SK-N-SH (cell line): ENCODE results near the gene LGALS3. TPM values are rescaled to one million over a fixed set of nuclear protein-coding genes. Genes with fewer than 3 reads are reported as not detected.

ENCODE experiments used
- CTCF ChIA-PET: fragments of 300-600, 350-600 bp; formaldehyde crosslinking; extraction: SDS; loops from one replicate; lab custom pipeline; 2021; lab: Yijun Ruan, JAX
- POLR2A ChIA-PET: fragments of 350-600 bp; sonication (Branson Sonifier 250); formaldehyde crosslinking; extraction: SDS; loops from one replicate; lab custom pipeline; 2020; ENCODE audit warnings: antibody characterized with exemption, inconsistent platforms; lab: Yijun Ruan, JAX
- DNase-seq: peaks from one replicate; pipeline ENCODE4 v3.0.0; 2012
- H2AFZ ChIP-seq: fragments of 200-600 bp; sonication (generic); 2 replicates; pipeline ENCODE4 v1.8.1; 2016; ENCODE audit warnings: antibody characterized with exemption, mild to moderate bottlenecking, low read depth
- H3F3A ChIP-seq: fragments of 200-600 bp; sonication (generic); replicated peaks from 2 replicates; pipeline ENCODE3; 2016; ENCODE audit warnings: antibody characterized with exemption, mild to moderate bottlenecking; ENCODE audit not compliant: insufficient read depth
- H3K27ac ChIP-seq, 2 experiments: fragments of 200-500 bp in 1 of 2; fragments of 200-600 bp in 1 of 2; sonication (Bioruptor generic) in 1 of 2; sonication (generic), shearing (Covaris generic) in 1 of 2; 2 replicates each; pipeline versions ENCODE4 v1.5.1 to v1.6.1; 2014 to 2016; ENCODE audit warnings: low read depth in 2 of 2, inconsistent platforms in 1 of 2, low read length in 1 of 2, mild to moderate bottlenecking in 1 of 2, mixed read lengths in 1 of 2
- H3K27me3 ChIP-seq: fragments of 200-600 bp; sonication (generic), shearing (Covaris generic); 2 replicates; pipeline ENCODE4 v1.6.1; 2016; ENCODE audit warnings: mixed run types; ENCODE audit not compliant: insufficient read depth
- H3K36me3 ChIP-seq, 2 experiments: fragments of 200-500 bp in 1 of 2; fragments of 200-600 bp in 1 of 2; sonication (Bioruptor generic) in 1 of 2; sonication (generic) in 1 of 2; replicated peaks in 1 of 2; 2 replicates each; pipeline versions ENCODE3 to v1.5.1; 2014 to 2016; ENCODE audit warnings: low read length in 1 of 2, mild to moderate bottlenecking in 1 of 2; ENCODE audit not compliant: insufficient read depth in 2 of 2, control insufficient read depth in 1 of 2
- H3K4me1 ChIP-seq, 2 experiments: fragments of 200-500 bp in 1 of 2; fragments of 200-600 bp in 1 of 2; sonication (Bioruptor generic) in 1 of 2; sonication (generic), shearing (Covaris generic) in 1 of 2; 2 replicates each; pipeline versions ENCODE4 v1.5.1 to v1.6.1; 2014 to 2016; ENCODE audit warnings: low read depth in 1 of 2, low read length in 1 of 2, mixed run types in 1 of 2; ENCODE audit not compliant: insufficient read depth in 2 of 2, control insufficient read depth in 1 of 2
- H3K4me2 ChIP-seq: fragments of 200-600 bp; sonication (generic), shearing (Covaris generic); 2 replicates; pipeline ENCODE4 v1.6.1; 2017; ENCODE audit warnings: mixed run types
- H3K4me3 ChIP-seq, 2 experiments: fragments of 200-500 bp in 1 of 2; fragments of 200-600 bp in 1 of 2; sonication (Bioruptor generic) in 1 of 2; sonication (generic), shearing (Covaris generic) in 1 of 2; 2 replicates each; pipeline versions ENCODE4 v1.5.1 to v1.8.1; 2014 to 2016; ENCODE audit warnings: low read depth in 2 of 2, inconsistent platforms in 1 of 2, low read length in 1 of 2, mild to moderate bottlenecking in 1 of 2, mixed read lengths in 1 of 2, moderate library complexity in 1 of 2
- H3K79me2 ChIP-seq: fragments of 200-600 bp; sonication (generic); 2 replicates; pipeline ENCODE4 v1.8.1; 2017; ENCODE audit warnings: mild to moderate bottlenecking; ENCODE audit not compliant: insufficient read depth
- H3K9ac ChIP-seq: fragments of 200-600 bp; sonication (generic); 2 replicates; pipeline ENCODE4 v1.6.1; 2017; ENCODE audit warnings: mixed run types
- H3K9me2 ChIP-seq: fragments of 200-600 bp; sonication (generic); 2 replicates; pipeline ENCODE4 v1.6.1; 2017; ENCODE audit warnings: mixed run types
- H3K9me3 ChIP-seq: fragments of 200-600 bp; sonication (generic); 2 replicates; pipeline ENCODE4 v1.6.1; 2017; ENCODE audit warnings: mixed run types, mild to moderate bottlenecking, moderate library complexity
- H4K20me1 ChIP-seq: fragments of 200-600 bp; sonication (generic); 2 replicates; pipeline ENCODE4 v1.6.1; 2017; ENCODE audit warnings: mild to moderate bottlenecking, mixed run types; ENCODE audit not compliant: insufficient read depth
- CHD2 ChIP-seq: fragments of 150-350 bp; IDR thresholded peaks from 2 replicates; pipeline ENCODE4 v1.6.1; 2018; ENCODE audit warnings: low read length; ENCODE audit not compliant: partially characterized antibody
- ELF1 ChIP-seq: IDR thresholded peaks from 2 replicates; pipeline ENCODE4 v1.4.0; 2012
- EP300 ChIP-seq, 2 experiments: IDR thresholded peaks; 2 replicates each; pipeline versions ENCODE4 v1.4.0 to v1.6.1; 2012; ENCODE audit warnings: borderline replicate concordance in 1 of 2, low read depth in 1 of 2, low read length in 1 of 2
- GABPA ChIP-seq: IDR thresholded peaks from 2 replicates; pipeline ENCODE4 v1.4.0; 2012; ENCODE audit warnings: low read depth, mild to moderate bottlenecking
- GATA2 ChIP-seq: sonication (generic); formaldehyde crosslinking; IDR thresholded peaks from 2 replicates; pipeline ENCODE4 v1.5.0; 2020; ENCODE audit warnings: mild to moderate bottlenecking, missing genetic modification reagents
- IRF3 ChIP-seq: fragments of 150-350 bp; IDR thresholded peaks from 2 replicates; pipeline ENCODE4 v1.6.1; 2016; ENCODE audit warnings: mild to moderate bottlenecking, low read depth, low read length
- JUND ChIP-seq: IDR thresholded peaks from 2 replicates; pipeline ENCODE4 v1.4.0; 2012
- MEF2A ChIP-seq: IDR thresholded peaks from 2 replicates; pipeline ENCODE4 v1.4.0; 2012; ENCODE audit warnings: low read depth, borderline replicate concordance
- MXI1 ChIP-seq: IDR thresholded peaks from 2 replicates; pipeline ENCODE4 v1.6.1; 2012; ENCODE audit warnings: mild to moderate bottlenecking, low read depth, low read length, improper control_type of control experiment
- NFIC ChIP-seq: IDR thresholded peaks from 2 replicates; pipeline ENCODE4 v1.4.0; 2012; ENCODE audit warnings: borderline replicate concordance
- POLR2AphosphoS5 ChIP-seq: IDR thresholded peaks from 2 replicates; pipeline ENCODE4 v1.6.1; 2012; ENCODE audit warnings: low read depth, low read length
- RFX5 ChIP-seq: IDR thresholded peaks from 2 replicates; pipeline ENCODE4 v1.6.1; 2012; ENCODE audit warnings: mild to moderate bottlenecking, improper control_type of control experiment, low read length
- RXRA ChIP-seq: IDR thresholded peaks from 2 replicates; pipeline ENCODE4 v1.4.0; 2012; ENCODE audit warnings: low read depth, mild to moderate bottlenecking, borderline replicate concordance
- SIN3A ChIP-seq: IDR thresholded peaks from 2 replicates; pipeline ENCODE4 v1.6.1; 2012; ENCODE audit warnings: low read depth, mild to moderate bottlenecking, low read length, moderate library complexity, borderline replicate concordance
- SMC3 ChIP-seq: IDR thresholded peaks from 2 replicates; pipeline ENCODE4 v1.6.1; 2012; ENCODE audit warnings: low read depth, low read length, improper control_type of control experiment
- TAF1 ChIP-seq: IDR thresholded peaks from 2 replicates; pipeline ENCODE4 v1.6.1; 2012; ENCODE audit warnings: low read depth, mild to moderate bottlenecking, low read length, moderate library complexity, borderline replicate concordance
- TCF12 ChIP-seq: IDR thresholded peaks from 2 replicates; pipeline ENCODE4 v1.4.0; 2012
- USF1 ChIP-seq: IDR thresholded peaks from 2 replicates; pipeline ENCODE4 v1.4.0; 2012; ENCODE audit warnings: low read depth, borderline replicate concordance
- WGBS: methylation state at CpG from one replicate; pipeline ENCODE4 v1.1.6; 2017; ENCODE audit warnings: low lambda C conversion rate; 5-methylcytosine and 5-hydroxymethylcytosine counted together
- polyA plus RNA-seq, 3 experiments: library from polyadenylated mRNA; depleted of rRNA; stranded (reverse); fragments of >200 nt; gene quantifications; 2 replicates each; pipeline ENCODE4 v1.2.3, GENCODE V29; 2012
- TF ChIP-seq, protein P1 (sequence below): IDR thresholded peaks from 2 replicates; pipeline ENCODE4 v1.4.0; 2012; ENCODE audit warnings: low read depth
- TF ChIP-seq, protein P2 (sequence below): IDR thresholded peaks from 2 replicates; pipeline ENCODE4; 2012

The LGALS3 gene
- polyA plus RNA-seq, 1 of the 3 experiments (the other 2 are of a cell fraction), result 59.8 TPM

DNA sequence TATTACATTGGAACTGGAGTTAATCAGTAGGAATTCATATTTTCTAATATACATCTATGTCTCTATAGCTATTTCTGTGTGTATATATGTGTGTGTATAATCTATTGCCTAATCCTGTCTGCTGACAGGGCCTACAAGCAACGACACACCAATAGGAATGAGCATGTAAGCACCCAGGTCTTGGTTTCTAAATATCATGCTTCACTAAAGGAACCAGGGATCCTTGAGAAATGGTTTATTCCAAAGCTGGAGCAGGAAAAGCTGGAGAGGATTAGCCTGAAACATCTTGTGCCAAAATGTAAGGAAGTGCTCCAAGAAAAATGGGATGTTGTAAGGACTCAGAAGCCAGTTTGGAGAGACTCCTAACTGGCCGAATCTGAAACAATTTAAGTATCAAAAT is 29.3 kb upstream of the LGALS3 start (continued):
- TF ChIP-seq RFX5 (no peak), SIN3A (no peak), NFIC (no peak), GATA2 (no peak)

- POLR2A ChIA-PET, result interaction anchor here (0.9 to 1.3 kb wide), 3 partner anchors 9 to 21 kb away, joined by 4 to 8 read pairs (median 5); no protein-coding TSS in a partner anchor
Measured at GRCh38 chr14:55101698-55102097, 27.4 kb upstream of the LGALS3 start.

DNA sequence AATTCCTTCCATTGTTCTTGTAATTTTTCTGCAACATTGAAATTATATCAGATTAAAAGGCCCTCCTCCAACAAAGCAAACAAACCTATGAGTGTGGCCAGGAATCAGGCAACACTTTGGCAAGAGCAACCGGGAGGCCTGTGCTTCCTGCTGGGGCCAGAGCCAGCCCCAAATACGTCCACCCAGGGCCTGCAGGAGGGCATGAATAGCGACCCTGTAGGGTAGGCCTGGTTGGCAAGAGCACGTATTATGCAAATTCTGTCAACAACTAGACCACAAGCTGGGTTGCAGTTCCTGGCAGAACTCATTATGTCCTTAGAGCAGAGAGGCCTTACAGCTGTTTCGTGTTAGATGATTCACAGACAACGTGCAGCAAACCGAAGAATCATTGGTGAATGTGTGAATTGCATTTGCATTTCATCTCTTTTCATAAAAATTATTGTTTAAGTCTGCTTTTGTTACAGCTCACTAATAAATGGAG is 26.9 kb upstream of the LGALS3 start:
- Histone ChIP-seq H3K36me3 (no peaks in the 10 kb centered on the region), H3K4me3 (no peak overlapping the region), H3K9me3 (no peaks in the 10 kb centered on the region), H4K20me1 (no peaks in the 10 kb centered on the region), H3K27me3 (no peaks in the 10 kb centered on the region), H3F3A (peaks cover 16% of the 10 kb centered on the region), H3K79me2 (no peaks in the 10 kb centered on the region), H3K9me2 (no peaks in the 10 kb centered on the region), H3K4me2 (peak overlapping the region; percentile 27; the same call in 1 of the 2 replicates), H3K9ac (peak overlapping the region; percentile 25; the same call in 1 of the 2 replicates), H3K27ac (peak overlapping the region; percentile 87 to 89), H3K4me1 (peaks cover 16 to 22% of the 10 kb centered on the region in 2 experiments), H2AFZ (peak overlapping the region; percentile 77)
- ChIA-PET POLR2A (interaction anchor here (0.9 to 1.3 kb wide), 5 partner anchors 9 to 31 kb away, joined by 4 to 8 read pairs (median 4); no protein-coding TSS in a partner anchor), CTCF (interaction anchor here (0.8 to 2.9 kb wide), 5 partner anchors 10 to 59 kb away, joined by 3 to 13 read pairs (median 7); partner anchors contain the start of genes LGALS3 and MAPK1IP1L)
- WGBS, result 5% methylated on average over 7 of the region's 7 CpGs
- DNase-seq, result peak; percentile 69
- no peak for TF ChIP-seq ELF1
- TF ChIP-seq MEF2A, result no peak
- TF ChIP-seq TCF12, result peak; percentile 98
- 0 out of 2 replicates have a peak, but pooled peaks have one; percentile 23 for TF ChIP-seq TAF1
- TF ChIP-seq, protein P1, sequence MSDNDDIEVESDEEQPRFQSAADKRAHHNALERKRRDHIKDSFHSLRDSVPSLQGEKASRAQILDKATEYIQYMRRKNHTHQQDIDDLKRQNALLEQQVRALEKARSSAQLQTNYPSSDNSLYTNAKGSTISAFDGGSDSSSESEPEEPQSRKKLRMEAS, result peak; percentile 71
- no peak for TF ChIP-seq GABPA
- TF ChIP-seq MXI1, result no peak
- no peak for TF ChIP-seq USF1
- peak; percentile 87 for TF ChIP-seq NFIC
- TF ChIP-seq EP300 (IDR thresholded peaks at IDR 0.05; ENCODE audit: borderline replicate concordance in 1 of 2, low read depth in 1 of 2, low read length in 1 of 2), result peak; percentile 66 to 79; a peak in 3 of 4 replicates
- TF ChIP-seq SIN3A, result peak; percentile 71; the same call in 1 of the 2 replicates
- TF ChIP-seq IRF3, result no peak
- TF ChIP-seq SMC3, result no peak
- peak; percentile 89 for TF ChIP-seq POLR2AphosphoS5
- TF ChIP-seq CHD2, result peak; percentile 49
- TF ChIP-seq, protein P2, sequence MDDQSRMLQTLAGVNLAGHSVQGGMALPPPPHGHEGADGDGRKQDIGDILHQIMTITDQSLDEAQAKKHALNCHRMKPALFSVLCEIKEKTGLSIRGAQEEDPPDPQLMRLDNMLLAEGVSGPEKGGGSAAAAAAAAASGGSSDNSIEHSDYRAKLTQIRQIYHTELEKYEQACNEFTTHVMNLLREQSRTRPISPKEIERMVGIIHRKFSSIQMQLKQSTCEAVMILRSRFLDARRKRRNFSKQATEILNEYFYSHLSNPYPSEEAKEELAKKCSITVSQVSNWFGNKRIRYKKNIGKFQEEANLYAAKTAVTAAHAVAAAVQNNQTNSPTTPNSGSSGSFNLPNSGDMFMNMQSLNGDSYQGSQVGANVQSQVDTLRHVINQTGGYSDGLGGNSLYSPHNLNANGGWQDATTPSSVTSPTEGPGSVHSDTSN, result peak; percentile 88

More at GRCh38 chr14:55101698-55102097, 27.4 kb upstream of the LGALS3 start:
- H3K79me2 ChIP-seq, result no peaks in the 10 kb centered on the region
- H3K9me2 ChIP-seq, result no peaks in the 10 kb centered on the region
- WGBS, result 97% methylated on average over 5 of the region's 5 CpGs
- H2AFZ ChIP-seq, result peak overlapping the region; percentile 77
- H3K4me1 ChIP-seq, result peaks cover 16 to 20% of the 10 kb centered on the region in 2 experiments
- H3K27me3 ChIP-seq, result no peaks in the 10 kb centered on the region
- no peaks in the 10 kb centered on the region for H3K9me3 ChIP-seq
- no peak overlapping the region for H3K4me2 ChIP-seq
- H3K4me3 ChIP-seq, result no peak overlapping the region
- peak overlapping the region; percentile 87 to 89 for H3K27ac ChIP-seq
- H3K9ac ChIP-seq, result no peak overlapping the region; the same call in 1 of the 2 replicates
- no peaks in the 10 kb centered on the region for H3K36me3 ChIP-seq
- no peak for TF ChIP-seq JUND
- no peak for TF ChIP-seq TCF12
- TF ChIP-seq EP300 (IDR thresholded peaks at IDR 0.05; ENCODE audit: borderline replicate concordance in 1 of 2, low read depth in 1 of 2, low read length in 1 of 2), result no peak
- no peak for TF ChIP-seq POLR2AphosphoS5
- no peak for TF ChIP-seq SIN3A
- TF ChIP-seq RXRA, result no peak
- CTCF ChIA-PET, result interaction anchor here (1.1 to 2.9 kb wide), 4 partner anchors 9 to 59 kb away, joined by 3 to 13 read pairs (median 7); partner anchors contain the start of gene MAPK1IP1L
- H4K20me1 ChIP-seq, result no peaks in the 10 kb centered on the region
- DNase-seq, result no peak
- peaks cover 15% of the 10 kb centered on the region for H3F3A ChIP-seq
